Osteocyte (in vitro differentiated cells): Measurements from ENCODE around the gene RNF4. TPM values are rescaled to one million over a fixed set of nuclear protein-coding genes. Genes with fewer than 3 reads are reported as not detected.
A peak's percentile ranks its signal among the peaks of the same experiment; 100 is the strongest.

ENCODE experiments used
- DNase-seq: peaks from one replicate; pipeline ENCODE4 v3.0.0; 2021; ENCODE audit warnings: mixed read lengths; ENCODE audit not compliant: unreplicated experiment; ENCODE audit errors: extremely low spot score
- H3K27ac Mint-ChIP-seq: one replicate; pipeline ENCODE4 v1.8.0; 2021; ENCODE audit warnings: mild to moderate bottlenecking, mixed read lengths; ENCODE audit not compliant: unreplicated experiment
- H3K27me3 Mint-ChIP-seq: one replicate; pipeline ENCODE4 v1.8.0; 2021; ENCODE audit warnings: mixed read lengths; ENCODE audit not compliant: unreplicated experiment
- H3K36me3 Mint-ChIP-seq: one replicate; pipeline ENCODE4 v1.8.0; 2021; ENCODE audit warnings: mixed read lengths; ENCODE audit not compliant: unreplicated experiment
- H3K4me1 Mint-ChIP-seq: one replicate; pipeline ENCODE4 v1.8.0; 2021; ENCODE audit warnings: mixed read lengths; ENCODE audit not compliant: unreplicated experiment
- H3K4me3 Mint-ChIP-seq: one replicate; pipeline ENCODE4 v1.8.0; 2021; ENCODE audit warnings: mild to moderate bottlenecking, moderate library complexity, mixed read lengths; ENCODE audit not compliant: unreplicated experiment
- H3K9me3 Mint-ChIP-seq: one replicate; pipeline ENCODE4 v1.8.0; 2021; ENCODE audit warnings: mixed read lengths; ENCODE audit not compliant: unreplicated experiment
- CTCF ChIP-seq: fragments of 200-600 bp; sonication (generic); IDR thresholded peaks from 2 replicates; pipeline ENCODE4 v1.5.0; 2021; ENCODE audit warnings: antibody characterized with exemption, mild to moderate bottlenecking, moderate library complexity
- long read RNA-seq: library from polyadenylated mRNA; unstranded; transcript quantifications from one replicate; pipeline ENCODE4 v2.0.0, GENCODE V29; 2021
- total RNA-seq: library from RNA; stranded (reverse); gene quantifications from 2 replicates; pipeline ENCODE4 v1.2.1, GENCODE V29; 2021

The RNF4 gene, protein sequence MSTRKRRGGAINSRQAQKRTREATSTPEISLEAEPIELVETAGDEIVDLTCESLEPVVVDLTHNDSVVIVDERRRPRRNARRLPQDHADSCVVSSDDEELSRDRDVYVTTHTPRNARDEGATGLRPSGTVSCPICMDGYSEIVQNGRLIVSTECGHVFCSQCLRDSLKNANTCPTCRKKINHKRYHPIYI
- total RNA-seq: 57.6 and 63.4 TPM in 2 replicates
- long read RNA-seq, partial matches to known transcripts: 8 of 181 reads
- long read RNA-seq, other reads (novel, unspliced or antisense): 173 of 181 reads

- peak; percentile 97 for DNase-seq
- peak within 1 kb of the TSS; percentile 92 for H3K4me3 Mint-ChIP-seq
- no peak for TF ChIP-seq CTCF
- peaks cover 32% of the 10 kb centered on the region for H3K4me1 Mint-ChIP-seq
- peaks cover 22% of the 10 kb centered on the region for H3K36me3 Mint-ChIP-seq
- no peaks in the 10 kb centered on the region for H3K9me3 Mint-ChIP-seq
- H3K27me3 Mint-ChIP-seq: no peaks in the 10 kb centered on the region
- peak within 1 kb of the TSS; percentile 91 for H3K27ac Mint-ChIP-seq
Measured at GRCh38 chr4:2468456-2469191, at the start of gene RNF4. RNF4 (plus strand) TSS chr4:2469106; CDS start chr4:2490494, 21,388 bp downstream.

- H3K4me3 Mint-ChIP-seq: peak overlapping the region; percentile 85
- H3K36me3 Mint-ChIP-seq: peaks cover 2% of the 10 kb centered on the region
- H3K27me3 Mint-ChIP-seq: peaks cover 62% of the 10 kb centered on the region
- H3K4me1 Mint-ChIP-seq: peaks cover 18% of the 10 kb centered on the region
- H3K27ac Mint-ChIP-seq: no peak overlapping the region
- no peaks in the 10 kb centered on the region for H3K9me3 Mint-ChIP-seq
- DNase-seq: no peak
- no peak for TF ChIP-seq CTCF
Measured at GRCh38 chr4:2419814-2420213, 49.1 kb upstream of the RNF4 start.

GRCh38 chr4:2421928-2422327, 47.0 kb upstream of the RNF4 start:
- H3K27me3 Mint-ChIP-seq: peaks cover 47% of the 10 kb centered on the region
- no peak overlapping the region for H3K4me3 Mint-ChIP-seq
- H3K36me3 Mint-ChIP-seq: peaks cover 2% of the 10 kb centered on the region
- H3K27ac Mint-ChIP-seq: no peak overlapping the region
- H3K4me1 Mint-ChIP-seq: peaks cover 12% of the 10 kb centered on the region
- TF ChIP-seq CTCF: no peak
- H3K9me3 Mint-ChIP-seq: no peaks in the 10 kb centered on the region
- no peak for DNase-seq

DNA sequence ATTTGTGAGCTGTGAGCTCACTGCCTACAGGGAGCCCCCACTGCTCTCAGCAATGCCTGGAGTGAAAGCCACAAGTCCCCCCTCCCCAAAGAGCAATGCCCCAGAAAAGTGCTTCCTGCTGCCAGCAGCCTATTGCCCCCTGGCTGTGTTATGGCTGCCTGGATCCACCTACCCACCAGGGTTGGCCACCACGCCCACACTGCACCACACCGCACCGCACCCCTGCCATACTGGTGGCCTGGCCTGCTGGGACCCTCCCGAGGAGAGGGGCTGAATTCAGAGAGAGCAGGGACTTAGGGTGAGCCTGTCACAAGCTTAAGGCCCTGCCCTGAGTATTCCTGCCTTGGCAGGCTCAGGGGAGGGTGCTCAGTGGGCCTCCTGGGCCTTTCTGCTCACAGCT, 45.8 kb upstream of the RNF4 start:
- no peak for TF ChIP-seq CTCF
- no peak for DNase-seq
- Mint-ChIP-seq H3K27me3 (peaks cover 40% of the 10 kb centered on the region), H3K36me3 (peaks cover 2% of the 10 kb centered on the region), H3K9me3 (no peaks in the 10 kb centered on the region), H3K4me1 (peaks cover 7% of the 10 kb centered on the region), H3K4me3 (no peak overlapping the region), H3K27ac (no peak overlapping the region)

- Mint-ChIP-seq H3K9me3 (no peaks in the 10 kb centered on the region), H3K4me1 (peaks cover 7% of the 10 kb centered on the region), H3K36me3 (peaks cover 2% of the 10 kb centered on the region), H3K4me3 (no peak overlapping the region), H3K27me3 (peaks cover 42% of the 10 kb centered on the region), H3K27ac (no peak overlapping the region)
- DNase-seq: no peak
- TF ChIP-seq CTCF: no peak
Measured at GRCh38 chr4:2423695-2424094, 45.2 kb upstream of the RNF4 start.
